NCI-H2196 treated with DMSO at 0.1 percent for 48 hours (cell line): ENCODE data around the gene ATRNL1.

Experiments used
- DNase-seq: peaks from one replicate; lab custom pipeline; 2025; ENCODE audit not compliant: unreplicated experiment; lab: John Stamatoyannopoulos, UW

ATRNL1 gene

DNA sequence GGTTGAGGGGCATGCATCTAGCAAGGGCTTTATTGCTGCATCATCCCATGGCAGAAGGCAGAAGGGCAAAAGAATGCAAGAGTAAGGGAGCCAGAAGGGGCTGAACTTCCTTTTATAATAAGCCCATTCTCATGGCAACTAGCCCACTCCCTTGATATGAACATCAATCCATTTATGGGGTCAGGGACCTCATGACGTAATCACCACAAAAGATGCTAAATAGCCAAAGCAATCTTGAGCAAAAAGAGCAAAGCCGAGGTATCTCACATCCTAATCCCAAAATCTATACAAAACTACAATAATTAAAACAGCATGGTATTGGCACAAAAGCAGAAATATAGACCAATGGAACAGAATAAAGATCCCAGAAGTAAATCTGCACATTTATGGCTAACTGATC lies 499.9 kb downstream of the ATRNL1 start:
- no peak for DNase-seq

DNA sequence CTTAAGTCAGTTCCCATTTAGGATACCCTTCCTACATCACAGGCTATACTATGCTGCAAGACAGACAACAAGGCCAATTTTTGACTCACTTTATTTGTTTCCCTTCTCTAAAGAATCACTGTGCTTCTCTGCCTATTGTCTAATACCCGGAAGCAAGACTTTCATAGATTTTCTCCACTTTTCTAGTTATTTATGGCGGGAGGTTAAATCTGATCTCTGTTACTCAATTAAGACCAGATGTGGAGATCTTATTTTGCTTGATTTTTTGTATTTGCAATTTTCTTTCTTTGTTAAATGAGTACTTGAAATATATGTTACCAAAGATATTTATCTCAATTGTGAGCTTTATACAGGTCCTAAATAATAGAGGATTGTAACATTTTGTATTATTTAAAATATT lies 511.5 kb downstream of the ATRNL1 start:
- DNase-seq, result no peak

DNA sequence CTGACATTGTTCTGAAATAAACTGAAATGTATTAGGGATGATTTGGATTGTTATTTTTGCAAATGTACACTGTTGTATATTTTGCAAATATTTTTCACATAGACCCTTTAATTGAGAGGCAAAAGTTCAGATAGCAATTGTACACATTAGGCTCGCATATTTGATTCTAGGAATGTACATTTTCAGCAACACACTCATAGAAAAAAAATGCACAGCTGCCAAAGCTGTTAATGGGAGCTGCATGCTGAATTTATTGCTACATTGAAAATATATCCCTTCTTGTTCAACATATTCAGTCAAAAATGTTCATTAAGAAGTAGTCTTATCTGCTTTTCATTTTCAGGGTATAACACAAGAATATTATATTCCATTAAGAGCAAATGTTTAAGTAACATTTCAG lies 512.9 kb downstream of the ATRNL1 start:
- no peak for DNase-seq

DNA sequence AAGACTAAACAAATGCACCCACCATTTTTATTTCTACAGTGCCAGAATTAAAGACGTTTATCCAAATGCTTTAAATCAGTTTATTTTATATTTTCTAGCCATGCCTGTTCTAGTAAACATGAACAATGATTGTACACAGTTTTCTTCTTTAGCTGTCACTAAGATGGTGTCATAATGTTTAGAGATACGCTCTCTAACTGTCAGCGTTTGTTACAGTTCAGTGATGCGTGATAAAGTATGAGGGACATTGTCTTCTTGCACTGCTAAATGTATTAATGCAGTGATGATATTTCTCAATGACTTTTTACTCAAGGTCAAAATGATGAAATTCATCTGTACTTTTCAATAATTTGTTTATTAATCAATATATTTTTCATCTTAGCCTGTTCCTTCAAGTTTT lies 513.6 kb downstream of the ATRNL1 start:
- no peak for DNase-seq

DNA sequence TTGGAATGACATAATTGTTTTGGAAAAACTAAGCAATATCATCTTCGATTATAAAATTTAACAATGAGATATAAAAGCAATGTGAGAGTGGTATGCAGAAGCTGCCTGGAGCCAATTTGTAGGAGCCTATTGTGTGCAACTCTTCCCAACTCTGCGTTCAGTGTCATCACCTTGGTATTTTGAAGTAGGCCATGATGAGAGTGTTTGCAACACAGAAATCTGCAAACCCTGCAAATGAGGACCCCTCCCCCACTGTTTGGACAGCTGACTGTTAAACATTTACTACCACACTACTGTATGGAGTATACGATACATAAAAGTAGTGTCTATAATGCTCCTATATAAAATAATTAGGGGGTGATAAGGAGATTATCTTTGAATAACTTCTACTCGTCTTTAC lies 531.3 kb downstream of the ATRNL1 start:
- no peak for DNase-seq

DNA sequence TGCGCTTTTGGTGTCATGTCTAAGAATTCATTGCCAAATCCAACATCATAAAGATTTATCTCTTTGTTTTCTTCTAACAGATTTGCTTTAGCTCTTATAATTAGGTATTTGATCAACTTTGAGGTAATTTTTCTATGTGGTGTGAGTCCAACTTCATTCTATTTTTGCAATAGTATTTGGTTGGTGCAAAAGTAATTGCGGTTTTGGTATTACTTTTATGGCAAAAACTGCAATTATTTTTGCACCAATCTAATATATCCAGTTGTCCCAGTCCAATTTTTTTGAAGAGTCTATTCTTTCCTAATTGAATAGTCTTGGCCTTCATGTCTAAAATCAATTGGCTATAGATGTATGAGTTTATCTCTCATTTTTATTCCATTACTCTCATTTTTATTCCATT lies 535.5 kb downstream of the ATRNL1 start:
- no peak for DNase-seq

DNA sequence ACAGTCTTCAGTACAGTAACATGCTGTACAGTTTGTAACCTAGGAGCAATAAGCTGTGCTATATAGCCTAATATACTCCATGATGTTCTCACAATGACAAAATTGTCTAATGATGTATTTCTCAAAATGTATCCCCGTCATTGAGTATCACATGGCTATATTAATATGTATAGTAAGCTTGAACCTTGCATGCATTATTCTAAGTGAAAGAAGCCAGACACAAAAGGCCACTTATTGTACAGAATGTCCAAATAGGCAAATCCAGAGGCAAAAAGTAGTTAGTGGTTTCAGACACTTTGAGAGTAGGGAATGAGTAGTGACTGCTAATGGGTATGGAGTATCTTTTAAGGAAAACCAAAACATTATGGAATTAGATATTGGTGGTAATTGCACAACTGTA lies 545.1 kb downstream of the ATRNL1 start:
- DNase-seq, result no peak

DNA sequence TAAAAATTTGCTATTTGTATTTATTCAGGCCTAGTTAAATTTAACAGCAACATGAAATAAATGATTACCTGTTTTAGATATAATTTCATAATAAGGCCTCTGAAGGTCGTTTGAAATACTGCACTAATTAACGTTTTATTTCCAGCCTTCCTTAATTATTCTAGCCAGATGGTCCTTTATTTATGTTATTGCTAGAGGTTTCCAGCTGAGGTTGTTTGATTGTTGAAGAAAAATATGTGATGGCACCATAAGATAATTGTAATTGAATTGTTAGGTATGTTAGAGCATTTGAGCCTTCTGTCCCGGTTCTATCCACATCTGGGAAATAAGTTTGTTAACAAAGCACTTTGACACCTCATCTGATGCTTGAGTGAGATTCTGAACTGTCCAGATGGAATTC lies 556.1 kb downstream of the ATRNL1 start:
- no peak for DNase-seq

DNA sequence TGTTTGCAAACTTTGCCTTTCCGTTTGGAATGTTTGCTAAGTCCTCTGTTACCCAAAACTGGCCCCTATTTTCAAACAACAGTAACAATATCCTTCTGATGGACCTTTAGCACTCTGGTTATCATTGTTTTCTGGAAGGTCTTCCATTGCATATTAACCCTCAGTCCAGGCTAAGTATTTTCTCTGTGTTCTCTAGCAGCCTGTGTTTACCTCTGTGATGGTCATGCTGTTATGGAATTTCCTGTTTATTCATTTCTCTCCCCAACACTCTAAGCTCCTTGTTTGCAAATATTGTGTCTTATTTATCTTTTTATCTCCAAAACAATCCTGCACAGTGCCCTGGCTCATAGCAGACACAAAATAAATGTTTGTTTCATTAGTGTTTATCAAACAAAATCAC lies 560.3 kb downstream of the ATRNL1 start:
- no peak for DNase-seq

DNA sequence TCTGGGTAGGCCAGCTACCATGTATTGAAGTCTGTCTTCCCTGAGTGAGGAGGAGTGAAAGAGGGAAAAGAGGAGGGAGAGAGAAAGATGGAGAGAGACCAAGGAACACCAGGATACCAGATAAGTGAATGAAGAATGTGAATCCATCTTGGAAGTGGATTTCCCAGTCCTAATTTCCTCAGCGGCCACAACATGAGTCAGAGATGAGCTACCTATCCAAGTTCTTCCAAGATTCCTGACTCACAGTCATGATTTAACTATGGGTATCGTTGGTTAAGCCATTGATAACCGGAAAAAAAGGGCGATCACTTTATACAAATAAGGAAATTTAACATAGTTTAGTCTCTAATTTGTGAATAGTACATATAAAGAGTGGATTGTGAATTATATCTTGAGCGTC lies 561.8 kb downstream of the ATRNL1 start:
- no peak for DNase-seq

DNA sequence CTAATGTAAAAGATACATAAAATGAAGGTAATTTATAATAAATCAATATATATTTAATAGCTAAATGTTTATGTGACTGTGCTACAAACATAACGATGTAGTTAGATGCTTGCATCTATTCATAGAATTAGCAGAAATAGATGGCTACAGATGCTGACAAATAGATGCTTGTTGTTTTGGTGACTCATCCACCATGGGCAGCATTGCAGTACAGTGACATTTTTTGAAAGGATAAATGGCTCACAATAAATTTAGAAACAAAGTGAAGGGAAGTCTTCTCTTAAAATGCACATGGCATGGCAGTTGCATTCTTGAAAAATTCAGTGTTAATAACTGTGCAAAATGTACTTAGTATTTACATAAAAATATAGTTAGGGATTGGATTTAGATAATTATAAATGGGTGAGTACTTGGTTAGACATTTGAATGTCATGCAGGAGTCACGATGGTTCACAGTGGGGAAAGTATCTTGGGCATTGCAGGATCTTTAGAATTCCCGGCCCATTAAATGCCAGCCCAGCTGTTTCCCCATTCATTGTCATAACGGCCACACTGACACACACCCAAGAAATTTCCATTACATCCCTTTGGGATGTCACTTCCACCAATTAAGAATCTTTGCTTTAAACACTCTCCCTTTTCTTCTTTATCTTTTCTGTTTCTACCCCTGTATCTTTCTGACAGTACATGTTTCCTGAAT lies 564.1 kb downstream of the ATRNL1 start:
- DNase-seq, result no peak

DNA sequence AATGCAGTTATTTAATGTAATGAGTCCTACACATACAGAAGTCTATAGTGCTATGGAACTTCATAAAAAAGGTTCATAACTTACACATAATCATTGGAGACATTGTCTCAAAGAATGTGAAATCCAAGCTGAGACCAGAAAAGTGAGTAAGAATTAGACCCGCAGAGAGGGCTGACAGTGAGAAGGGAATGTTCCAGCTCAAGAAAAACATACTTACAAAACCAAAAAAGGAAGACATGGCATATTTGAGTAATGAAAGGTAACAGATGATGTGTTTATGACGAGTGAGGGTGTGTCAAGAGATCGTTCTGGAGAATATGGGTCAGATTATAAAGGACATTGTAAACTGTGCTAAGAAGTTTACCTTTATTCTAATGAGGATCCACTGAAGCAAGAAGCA lies 566.5 kb downstream of the ATRNL1 start:
- DNase-seq, result no peak

DNA sequence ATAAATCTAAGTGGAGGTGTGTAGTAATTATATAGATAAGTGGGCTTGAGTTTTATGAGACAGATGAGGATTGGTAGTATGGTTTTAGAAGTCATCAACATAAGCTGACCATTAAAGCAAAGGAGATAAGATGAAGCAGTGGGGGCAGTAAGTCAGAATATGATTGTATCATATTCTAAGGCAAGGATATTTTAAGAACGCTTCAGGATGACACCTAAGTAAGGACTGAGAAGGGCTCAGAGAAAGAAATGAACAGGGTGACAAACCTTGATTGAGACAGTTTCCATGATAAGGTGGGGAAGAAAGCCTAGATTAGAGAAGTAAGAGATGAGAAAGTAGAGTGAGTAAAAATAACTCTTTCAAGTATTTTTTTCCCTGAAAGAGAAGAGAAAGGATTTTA lies 567.2 kb downstream of the ATRNL1 start:
- no peak for DNase-seq

DNA sequence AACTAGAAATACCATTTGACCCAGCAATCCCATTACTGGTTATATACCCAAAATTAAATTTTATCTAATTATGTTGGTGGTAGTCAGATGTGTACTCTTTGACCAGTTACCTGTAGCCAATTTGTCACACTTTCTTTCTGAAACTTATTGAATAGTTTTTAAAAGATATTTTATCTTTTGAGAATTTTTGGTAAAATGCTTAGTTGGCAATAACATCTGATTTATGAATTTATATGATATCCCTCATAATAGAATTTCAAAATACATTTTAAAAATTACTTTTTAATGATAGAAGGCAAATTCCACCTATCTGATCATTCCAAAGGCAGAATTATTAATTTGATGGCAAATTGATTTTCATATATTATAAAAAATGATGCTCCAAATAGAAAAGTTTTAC lies 569.3 kb downstream of the ATRNL1 start:
- no peak for DNase-seq

DNA sequence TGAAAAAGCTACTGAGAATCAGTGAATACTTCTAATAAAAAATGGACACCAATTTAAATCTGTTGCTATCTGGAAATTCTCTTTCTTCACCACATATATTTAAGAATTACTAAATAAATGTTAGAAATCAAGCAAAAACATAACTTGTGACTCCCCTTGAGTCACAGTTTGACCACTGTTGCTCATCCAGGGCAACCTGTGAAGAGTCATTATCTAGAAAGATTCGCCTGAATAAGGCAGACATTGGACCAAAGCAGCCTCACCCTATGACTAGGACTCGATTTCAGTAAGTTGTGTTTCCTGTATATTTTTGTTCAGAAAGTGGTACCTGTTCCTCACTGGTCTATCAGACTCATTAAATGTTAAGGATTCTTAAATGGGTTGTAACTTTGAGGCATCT lies 572.4 kb downstream of the ATRNL1 start:
- DNase-seq, result no peak

DNA sequence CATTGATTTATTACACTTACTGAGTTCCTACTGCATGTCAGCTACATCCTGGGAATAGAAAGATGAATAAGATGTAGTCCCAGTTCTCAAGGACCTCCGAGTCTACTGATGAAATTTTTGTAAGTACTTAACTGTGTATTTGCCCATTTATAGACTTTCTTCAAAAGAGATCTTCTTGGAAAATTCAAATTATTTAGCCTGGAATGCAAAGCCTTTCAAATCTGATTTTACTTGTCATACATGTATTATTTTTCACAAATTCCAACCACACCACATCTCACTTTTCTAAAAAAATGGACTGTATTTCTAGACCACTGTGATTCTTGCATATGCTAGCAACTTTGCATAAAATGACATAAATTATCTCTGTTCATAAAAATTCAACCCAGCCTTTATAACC lies 581.3 kb downstream of the ATRNL1 start:
- no peak for DNase-seq

DNA sequence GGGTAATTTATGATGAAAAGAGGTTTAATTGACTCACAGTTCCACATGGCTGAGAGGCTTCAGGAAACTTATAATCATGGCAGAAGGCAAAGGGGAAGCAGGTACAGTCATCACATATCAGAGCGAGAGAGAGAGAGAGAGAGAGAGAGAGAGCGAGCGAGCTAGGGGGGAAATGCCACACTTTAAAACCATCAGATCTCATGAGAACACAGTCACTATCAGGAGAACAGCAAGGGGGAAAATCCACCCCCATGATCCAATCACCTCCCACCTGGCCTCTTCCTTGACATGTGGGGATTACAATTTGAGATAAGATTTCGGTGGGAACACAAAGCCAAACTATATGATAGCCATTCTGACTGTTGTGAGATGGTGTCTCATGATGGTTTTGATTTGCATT lies 603.6 kb downstream of the ATRNL1 start:
- DNase-seq, result no peak

DNA sequence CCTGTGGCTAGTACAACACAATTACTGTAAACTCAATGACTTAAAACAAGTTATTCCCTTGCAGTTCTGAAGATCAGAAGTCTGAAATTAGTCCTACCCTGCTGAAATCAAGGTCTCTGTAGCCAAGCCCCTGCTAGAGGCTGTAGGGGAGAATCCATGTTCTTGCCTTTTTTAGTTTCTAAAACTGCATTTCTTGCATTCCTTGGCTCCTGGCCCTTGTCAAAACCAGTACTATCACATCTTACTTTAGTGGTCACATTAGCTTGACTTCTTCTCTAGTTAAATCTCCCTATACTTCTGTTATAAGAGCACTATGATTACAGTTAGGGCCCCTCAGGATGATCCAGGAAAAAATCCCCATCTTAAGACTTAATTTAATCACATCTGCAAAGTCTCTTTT lies 612.9 kb downstream of the ATRNL1 start:
- DNase-seq, result no peak

DNA sequence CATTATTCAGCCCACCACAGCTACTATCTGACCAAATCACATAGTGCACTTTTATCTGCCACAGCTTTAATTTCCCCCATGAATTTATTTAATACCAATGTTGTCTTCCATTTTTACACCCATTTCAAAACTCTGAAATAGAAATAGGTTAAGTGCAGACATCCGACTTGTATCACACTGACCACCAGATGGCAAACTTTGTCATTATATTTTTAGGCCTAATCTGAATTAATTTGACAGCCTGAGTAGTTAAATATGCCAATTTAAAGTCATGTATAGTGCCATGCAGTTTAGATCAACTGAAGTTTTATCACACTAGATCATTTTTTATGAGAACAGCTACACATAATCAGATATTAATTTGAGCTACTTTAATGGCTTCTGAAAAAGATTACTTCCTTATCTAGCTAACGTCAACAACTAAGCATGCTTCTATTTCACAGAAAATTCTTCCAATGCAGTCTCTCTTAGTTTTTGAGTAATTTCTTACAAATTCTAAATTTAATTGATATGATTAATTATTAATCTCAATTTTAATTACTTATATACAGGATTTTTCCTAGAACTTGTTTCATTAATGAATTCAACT lies 613.4 kb downstream of the ATRNL1 start:
- DNase-seq, result no peak

DNA sequence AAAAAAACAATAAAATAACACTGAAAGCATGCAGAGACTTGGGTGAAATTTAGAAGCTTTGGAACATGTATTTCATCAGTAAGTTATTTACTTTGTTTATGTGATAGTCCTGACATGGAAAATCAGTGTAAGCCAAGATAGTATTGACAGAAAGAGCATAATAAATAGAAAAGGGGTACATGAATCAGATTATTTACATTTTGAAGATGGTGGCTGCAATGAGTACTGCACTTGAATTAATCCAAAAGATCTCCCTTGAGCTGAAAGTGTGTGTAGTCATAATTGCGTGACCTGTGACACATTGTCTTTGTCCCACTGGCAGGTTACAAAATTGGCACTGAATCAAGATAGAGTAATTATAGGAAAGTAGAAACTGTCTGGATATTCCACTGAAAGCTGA lies 617.0 kb downstream of the ATRNL1 start:
- DNase-seq, result no peak

DNA sequence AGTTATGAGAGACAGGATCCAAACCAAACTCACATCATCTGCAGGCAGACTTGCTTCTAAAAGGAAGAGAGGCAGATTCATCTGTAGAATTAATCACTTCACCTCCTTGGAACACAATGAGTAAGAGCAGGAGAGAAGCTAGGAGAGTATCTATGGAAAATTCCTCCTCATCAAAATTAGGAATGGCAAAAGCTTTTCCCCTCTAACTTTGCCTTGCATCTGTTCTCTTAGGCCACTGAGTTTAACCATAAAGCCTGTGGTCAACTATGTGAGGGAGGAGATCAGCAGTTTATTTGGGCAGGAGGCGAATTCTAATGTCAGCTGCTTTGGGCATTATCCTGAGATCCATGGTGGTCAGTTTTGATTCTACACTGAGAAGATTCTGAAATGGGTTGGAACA lies 618.1 kb downstream of the ATRNL1 start:
- DNase-seq, result no peak

DNA sequence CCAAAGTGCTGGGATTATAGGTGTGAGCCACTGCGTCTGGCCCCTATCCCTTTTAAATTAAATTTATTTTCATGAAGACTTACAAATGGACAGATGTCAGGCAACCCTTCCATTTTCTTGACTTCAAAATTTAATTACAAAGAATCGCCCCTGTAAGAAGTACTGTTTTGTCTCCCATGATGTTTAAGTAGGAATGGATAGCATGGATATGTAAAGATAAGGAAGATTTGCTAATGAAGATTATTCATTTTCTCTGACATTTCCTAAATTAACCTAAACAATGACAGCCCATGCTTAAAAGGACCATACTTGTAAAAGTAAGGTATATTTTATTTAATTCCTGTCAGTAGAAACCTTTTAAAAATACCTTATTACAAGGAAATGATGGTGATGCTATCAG lies 627.0 kb downstream of the ATRNL1 start:
- DNase-seq, result no peak

DNA sequence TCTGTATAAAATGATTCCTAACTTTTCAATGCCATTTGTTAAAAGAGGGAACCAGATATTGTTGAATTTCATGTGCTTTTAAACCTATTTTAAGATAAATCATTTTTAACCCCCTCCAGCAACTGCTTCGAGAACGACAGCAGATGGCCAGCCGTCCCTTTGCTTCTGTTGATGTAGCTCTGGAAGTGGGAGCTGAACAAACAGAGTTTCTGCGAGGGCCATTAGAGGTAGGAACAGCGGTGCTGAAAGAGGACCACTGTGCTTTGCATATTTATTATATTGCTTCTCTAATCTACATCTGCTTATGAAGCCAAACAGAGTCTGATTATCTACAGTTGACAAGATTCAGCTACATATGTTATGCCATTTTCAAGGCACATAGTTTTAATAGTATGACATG lies 634.0 kb downstream of the ATRNL1 start:
- DNase-seq, result no peak
